ENCODE measurements around the gene COMMD1.

DNA sequence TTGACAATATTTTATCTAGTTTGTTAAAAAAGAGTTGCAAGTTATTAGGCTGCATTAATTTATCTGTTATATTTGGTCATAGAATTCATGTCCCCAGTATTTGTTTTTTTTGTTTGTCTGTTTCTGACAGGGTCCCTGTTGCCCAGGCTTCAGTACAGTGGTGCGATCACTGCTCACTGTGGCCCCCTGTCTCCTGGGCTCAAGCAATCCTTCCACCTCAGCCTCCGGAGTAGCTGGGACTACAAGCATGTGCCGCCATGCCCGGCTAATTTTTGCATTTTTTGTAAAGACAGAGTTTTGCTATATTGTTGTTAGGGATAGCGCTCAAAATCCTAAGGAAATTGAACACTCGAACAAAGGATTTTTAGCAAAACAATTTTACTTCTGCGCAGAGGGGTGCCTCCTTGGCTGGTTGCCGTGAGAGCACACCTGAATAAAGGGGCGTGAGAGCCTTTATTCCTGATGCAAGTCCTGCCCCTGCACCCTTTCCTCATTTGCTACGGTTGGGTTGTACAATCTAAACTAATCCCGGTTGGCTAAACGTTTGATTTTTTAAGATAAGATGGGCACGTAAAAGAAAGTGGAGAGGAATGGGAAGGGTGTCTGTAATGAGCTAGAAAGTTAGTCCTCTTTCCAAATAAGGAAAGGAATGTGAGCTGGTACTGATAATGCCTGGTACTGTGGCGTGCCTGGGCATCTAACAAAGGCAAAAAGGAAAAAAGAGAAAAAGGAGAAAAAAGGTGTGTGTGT lies 65.5 kb downstream of the COMMD1 start:
- TF ChIP-seq, protein P1, sequence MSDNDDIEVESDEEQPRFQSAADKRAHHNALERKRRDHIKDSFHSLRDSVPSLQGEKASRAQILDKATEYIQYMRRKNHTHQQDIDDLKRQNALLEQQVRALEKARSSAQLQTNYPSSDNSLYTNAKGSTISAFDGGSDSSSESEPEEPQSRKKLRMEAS (IDR thresholded peaks at IDR 0.05; ENCODE audit: insufficient read depth, insufficient read length), result no peak
- TF ChIP-seq, protein P2, sequence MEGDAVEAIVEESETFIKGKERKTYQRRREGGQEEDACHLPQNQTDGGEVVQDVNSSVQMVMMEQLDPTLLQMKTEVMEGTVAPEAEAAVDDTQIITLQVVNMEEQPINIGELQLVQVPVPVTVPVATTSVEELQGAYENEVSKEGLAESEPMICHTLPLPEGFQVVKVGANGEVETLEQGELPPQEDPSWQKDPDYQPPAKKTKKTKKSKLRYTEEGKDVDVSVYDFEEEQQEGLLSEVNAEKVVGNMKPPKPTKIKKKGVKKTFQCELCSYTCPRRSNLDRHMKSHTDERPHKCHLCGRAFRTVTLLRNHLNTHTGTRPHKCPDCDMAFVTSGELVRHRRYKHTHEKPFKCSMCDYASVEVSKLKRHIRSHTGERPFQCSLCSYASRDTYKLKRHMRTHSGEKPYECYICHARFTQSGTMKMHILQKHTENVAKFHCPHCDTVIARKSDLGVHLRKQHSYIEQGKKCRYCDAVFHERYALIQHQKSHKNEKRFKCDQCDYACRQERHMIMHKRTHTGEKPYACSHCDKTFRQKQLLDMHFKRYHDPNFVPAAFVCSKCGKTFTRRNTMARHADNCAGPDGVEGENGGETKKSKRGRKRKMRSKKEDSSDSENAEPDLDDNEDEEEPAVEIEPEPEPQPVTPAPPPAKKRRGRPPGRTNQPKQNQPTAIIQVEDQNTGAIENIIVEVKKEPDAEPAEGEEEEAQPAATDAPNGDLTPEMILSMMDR (IDR thresholded peaks at IDR 0.05; ENCODE audit: extremely low read depth in 1 of 2, insufficient read depth in 1 of 2, low read depth in 1 of 2, low read length in 2 of 2), result no peak
